B cell (primary cell): ENCODE results near the gene SEMA6D.

Experiments
- CTCF ChIP-seq: fragments of 200-600 bp; IDR thresholded peaks from one replicate; pipeline ENCODE4 v1.8.0; 2022; ENCODE audit warnings: antibody characterized with exemption, mild to moderate bottlenecking
- EZH2 ChIP-seq: IDR thresholded peaks from 2 replicates; pipeline ENCODE4 v1.6.1; 2012; ENCODE audit warnings: borderline replicate concordance, low read depth, mild to moderate bottlenecking, moderate library complexity, low read length; ENCODE audit not compliant: insufficient read depth, poor library complexity, severe bottlenecking

GRCh38 chr15:47727137-47727536 lies 9.8 kb downstream of the SEMA6D start:
- TF ChIP-seq CTCF: no peak
- no peak for TF ChIP-seq EZH2
